ENCODE data around the gene TBC1D14. TPM values are rescaled to one million over a fixed set of nuclear protein-coding genes. Genes with fewer than 3 reads are reported as not detected.

Gene TBC1D14
- total RNA-seq, 2 experiments from 2014 or later: 37.1 to 37.3 TPM

DNA sequence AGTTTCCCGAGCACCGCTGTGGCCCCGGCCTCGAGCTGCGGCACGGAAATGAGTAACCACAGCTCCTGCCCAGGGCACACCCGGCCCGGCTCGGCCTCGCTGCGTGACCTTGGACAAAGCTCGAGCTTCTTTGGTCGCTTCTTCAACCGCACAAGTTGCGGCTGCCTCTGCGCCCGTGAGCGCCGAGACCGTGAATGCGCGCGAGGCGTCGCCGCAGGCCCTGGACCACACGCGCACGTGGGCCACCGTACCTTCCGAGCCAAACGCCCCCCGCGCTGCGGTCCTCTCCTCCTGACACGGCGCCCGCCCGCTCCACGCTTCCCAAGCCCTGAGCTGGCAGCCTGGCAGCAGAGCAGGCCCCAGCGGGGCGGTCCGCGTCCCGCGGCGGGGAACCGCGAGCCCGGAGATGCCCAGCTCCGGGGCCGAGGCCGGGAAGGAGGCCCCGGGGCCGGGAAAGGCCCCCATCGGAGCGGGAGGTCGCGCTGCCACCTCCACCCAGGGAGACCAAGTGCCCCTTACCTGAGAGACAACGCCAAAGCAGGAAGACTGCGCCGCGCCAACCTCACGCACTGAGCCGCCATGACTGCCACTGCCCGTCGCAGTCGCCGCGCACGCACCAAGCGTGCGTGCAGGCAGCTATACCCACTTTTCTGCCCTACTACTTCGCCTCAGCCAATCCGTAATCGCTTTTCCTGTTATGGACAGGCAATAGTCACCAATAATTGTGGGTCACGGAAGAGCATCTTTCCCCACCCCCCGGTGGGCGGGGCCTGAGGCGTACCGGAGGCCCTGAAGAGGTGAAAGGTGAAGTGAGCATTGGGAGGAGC, 158.0 kb downstream of the TBC1D14 start, which contains the start of gene GRPEL1:
Gene GRPEL1, minus strand, starts transcription at position 613 of the 827 bp plus-strand sequence. Its CDS starts 32 bp downstream, at position 581.
- ChIA-PET POLR2A (interaction anchor here (0.6 to 7.5 kb wide), 21 partner anchors 8 to 427 kb away, joined by 3 to 106 read pairs (median 7); partner anchors contain the start of genes BLOC1S4, MRFAP1, TADA2B and TBC1D14), CTCF (interaction anchor here (0.6 to 7.4 kb wide), 11 partner anchors 13 to 358 kb away, joined by 3 to 176 read pairs (median 11); partner anchors contain the start of genes BLOC1S4, MRFAP1L1 and TADA2B)
- Mint-ChIP-seq H3K27ac (peak within 1 kb of the TSS; percentile 87), H3K4me1 (ENCODE audit: low read depth) (peaks cover 47% of the 10 kb centered on the region), H3K4me3 (peak within 1 kb of the TSS; percentile 95), H3K9me3 (no peaks in the 10 kb centered on the region), H3K36me3 (peaks cover 30% of the 10 kb centered on the region), H3K27me3 (peaks cover 2% of the 10 kb centered on the region)
- peak; percentile 100 for DNase-seq
- intact Hi-C loops (cut with micrococcal nuclease): loop anchor here (1.0 to 10.0 kb wide), 9 partner anchors 24 to 907 kb away; partner anchors contain the start of genes BLOC1S4, MRFAP1, TADA2B and TBC1D14

DNA sequence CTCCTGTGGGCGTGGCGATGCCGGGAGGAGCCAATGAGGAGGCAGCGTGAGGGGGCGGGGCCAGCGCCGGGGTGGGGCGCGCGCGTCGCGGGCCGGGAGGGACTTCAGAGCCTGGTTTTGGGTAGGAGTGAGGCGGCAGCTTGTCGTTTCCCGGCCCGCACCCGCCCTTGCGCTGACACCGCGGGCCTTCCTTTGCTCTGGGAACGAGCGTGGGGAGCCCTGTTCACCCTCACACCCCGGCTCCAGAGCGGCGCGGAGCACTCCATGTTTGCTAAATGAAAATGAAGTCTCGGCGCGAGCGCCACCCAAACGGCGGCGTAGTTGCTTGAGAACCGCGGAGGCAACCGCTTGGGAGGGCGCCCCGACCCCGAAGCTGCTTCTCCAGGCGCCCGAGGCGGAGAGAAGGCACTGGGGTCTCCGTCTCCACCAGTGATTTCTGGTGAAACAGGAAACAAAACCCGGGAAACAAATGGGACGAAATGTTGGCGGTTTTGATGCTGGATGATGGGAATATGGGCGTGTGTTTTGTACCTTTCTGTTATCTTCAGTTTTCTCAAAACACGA, 158.7 kb downstream of the TBC1D14 start:
- peaks cover 47% of the 10 kb centered on the region for H3K4me1 Mint-ChIP-seq (ENCODE audit: low read depth)

DNA sequence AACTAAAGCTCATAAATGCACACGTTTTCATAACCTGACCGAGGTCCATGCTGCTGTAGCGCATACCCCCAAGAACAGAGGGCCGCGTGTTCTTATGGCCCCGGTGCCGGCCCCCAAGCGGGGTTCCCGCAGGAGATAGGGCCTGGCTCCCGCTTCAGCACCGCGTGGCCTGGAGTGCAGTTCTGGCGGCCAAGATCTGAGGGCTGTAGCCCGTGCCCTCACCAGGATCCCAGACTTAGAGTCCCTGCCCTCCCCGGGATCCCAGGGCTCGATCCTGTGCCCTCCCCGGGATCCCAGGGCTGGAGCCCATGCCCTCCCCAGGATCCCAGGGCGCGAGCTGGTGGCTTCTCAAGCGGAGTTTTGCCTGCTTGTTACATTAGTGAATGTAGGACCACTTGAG, 159.3 kb downstream of the TBC1D14 start:
- intact Hi-C loops (cut with micrococcal nuclease): loop anchor here (1.0 to 10.0 kb wide), 9 partner anchors 26 to 906 kb away; partner anchors contain the start of genes BLOC1S4, MRFAP1, TADA2B and TBC1D14
- CTCF ChIA-PET: interaction anchor here (0.7 to 7.4 kb wide), 15 partner anchors 13 to 394 kb away, joined by 3 to 176 read pairs (median 7); partner anchors contain the start of genes BLOC1S4 and TADA2B

More for the DNA sequence above, 158.7 kb downstream of the TBC1D14 start:
- intact Hi-C loops (cut with micrococcal nuclease): loop anchor here (1.0 to 10.0 kb wide), 9 partner anchors 25 to 906 kb away; partner anchors contain the start of genes BLOC1S4, MRFAP1, TADA2B and TBC1D14
- ChIA-PET CTCF (interaction anchor here (0.6 to 7.4 kb wide), 12 partner anchors 13 to 359 kb away, joined by 3 to 176 read pairs (median 9); partner anchors contain the start of genes BLOC1S4, MRFAP1L1 and TADA2B), POLR2A (interaction anchor here (0.6 to 7.5 kb wide), 16 partner anchors 9 to 428 kb away, joined by 3 to 106 read pairs (median 8); partner anchors contain the start of genes BLOC1S4, MRFAP1, TADA2B and TBC1D14)
- Mint-ChIP-seq H3K4me3 (peak overlapping the region; percentile 95), H3K27ac (peak overlapping the region; percentile 87), H3K36me3 (peaks cover 23% of the 10 kb centered on the region), H3K27me3 (peaks cover 2% of the 10 kb centered on the region), H3K9me3 (no peaks in the 10 kb centered on the region)
- DNase-seq: no peak

DNA sequence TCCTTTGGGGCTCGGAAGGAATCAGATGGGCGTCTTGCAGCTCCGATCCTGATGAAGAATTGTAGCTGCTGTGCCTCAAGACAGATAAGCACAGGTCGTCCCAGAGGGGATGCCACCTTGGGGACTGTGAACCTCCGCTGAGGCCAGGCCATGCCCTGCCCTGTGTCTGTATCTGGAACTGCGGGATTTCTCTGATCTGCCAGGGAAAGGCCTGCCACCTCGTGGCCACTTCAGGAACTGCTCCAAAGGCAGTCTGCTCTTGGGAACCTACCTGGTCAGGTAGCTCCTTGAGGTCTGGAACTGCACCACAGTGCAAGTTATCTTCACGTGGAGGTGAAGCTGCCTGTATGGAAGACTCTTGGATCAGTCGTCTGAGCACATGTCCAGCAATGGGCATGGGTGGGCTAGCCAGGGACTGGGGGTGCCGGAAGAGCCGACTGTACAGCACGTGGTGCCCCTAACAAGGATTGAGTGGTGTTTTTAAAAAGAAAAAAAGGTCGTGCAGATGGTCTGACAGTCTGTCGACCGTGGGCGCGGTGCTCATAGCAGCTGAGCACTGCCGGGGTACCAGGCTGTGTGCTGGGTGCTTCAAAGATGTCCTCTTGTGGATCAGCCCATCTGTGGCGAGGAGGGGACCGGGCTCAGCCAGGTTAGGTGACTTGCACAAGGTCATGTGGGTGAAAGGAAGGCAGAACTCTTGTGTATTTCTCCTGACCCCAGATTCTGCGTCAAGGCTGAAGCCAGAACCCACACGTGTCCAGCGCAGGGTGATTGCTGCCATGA, 161.3 kb downstream of the TBC1D14 start:
- DNase-seq: peak; percentile 91
- H3K27ac Mint-ChIP-seq: no peak overlapping the region
- H3K4me1 Mint-ChIP-seq (ENCODE audit: low read depth): peaks cover 27% of the 10 kb centered on the region
- peaks cover 2% of the 10 kb centered on the region for H3K27me3 Mint-ChIP-seq
- peaks cover 10% of the 10 kb centered on the region for H3K36me3 Mint-ChIP-seq
- intact Hi-C loops (cut with micrococcal nuclease): loop anchor here (1.0 kb wide), 2 partner anchors 97 to 351 kb away; no protein-coding TSS in a partner anchor
- ChIA-PET POLR2A (interaction anchor here (0.6 to 7.5 kb wide), 4 partner anchors 9 to 178 kb away, joined by 3 to 106 read pairs (median 4); partner anchors contain the start of genes TADA2B and TBC1D14), CTCF (interaction anchor here (0.6 to 7.4 kb wide), 34 partner anchors 9 to 1156 kb away, joined by 3 to 176 read pairs (median 4); partner anchors contain the start of genes BLOC1S4, MRFAP1L1 and TADA2B)
- peak overlapping the region; percentile 28 for H3K4me3 Mint-ChIP-seq
- no peaks in the 10 kb centered on the region for H3K9me3 Mint-ChIP-seq

More for the DNA sequence above, 159.3 kb downstream of the TBC1D14 start:
- POLR2A ChIA-PET: interaction anchor here (1.6 to 7.5 kb wide), 7 partner anchors 13 to 395 kb away, joined by 7 to 106 read pairs (median 10); partner anchors contain the start of genes BLOC1S4, TADA2B and TBC1D14
- H3K4me3 Mint-ChIP-seq: peak overlapping the region; percentile 95
- peak overlapping the region; percentile 87 for H3K27ac Mint-ChIP-seq
- H3K4me1 Mint-ChIP-seq (ENCODE audit: low read depth): peaks cover 44% of the 10 kb centered on the region
- peaks cover 18% of the 10 kb centered on the region for H3K36me3 Mint-ChIP-seq
- H3K9me3 Mint-ChIP-seq: no peaks in the 10 kb centered on the region
- peaks cover 2% of the 10 kb centered on the region for H3K27me3 Mint-ChIP-seq
- no peak for DNase-seq

DNA sequence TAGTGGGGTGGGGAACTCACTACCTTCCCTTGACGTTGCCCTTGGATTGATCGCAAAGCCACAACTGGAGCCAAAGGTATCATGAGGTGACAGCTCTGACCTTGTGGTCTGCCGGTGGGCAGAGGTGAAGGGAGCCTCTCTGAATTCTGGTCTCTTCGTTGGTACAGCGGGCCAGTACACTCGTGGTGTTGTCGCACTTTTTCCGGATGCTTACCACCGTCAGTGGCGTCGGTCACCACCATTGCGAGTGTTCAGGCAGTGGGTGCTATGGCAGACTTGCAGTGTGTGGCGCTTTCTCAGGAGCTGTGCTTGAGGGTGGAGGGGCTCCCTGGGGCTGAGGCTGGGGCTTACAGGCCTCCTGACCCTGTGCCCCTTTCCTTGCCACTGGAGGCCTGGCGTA, 163.4 kb downstream of the TBC1D14 start:
- intact Hi-C loops (cut with micrococcal nuclease): loop anchor here (1.0 kb wide), 1 partner anchor 29 kb away; no protein-coding TSS in a partner anchor
- Mint-ChIP-seq H3K4me1 (ENCODE audit: low read depth) (peaks cover 14% of the 10 kb centered on the region), H3K27ac (no peak overlapping the region), H3K27me3 (peaks cover 2% of the 10 kb centered on the region), H3K9me3 (no peaks in the 10 kb centered on the region), H3K4me3 (no peak overlapping the region), H3K36me3 (no peaks in the 10 kb centered on the region)
- CTCF ChIA-PET: interaction anchor here (0.9 to 7.3 kb wide), 4 partner anchors 30 to 354 kb away, joined by 3 to 71 read pairs (median 5); partner anchors contain the start of genes BLOC1S4 and TADA2B
- POLR2A ChIA-PET: interaction anchor here (0.6 kb wide), 1 partner anchor 414 kb away, joined by 5 read pairs; no protein-coding TSS in a partner anchor
- DNase-seq: no peak

DNA sequence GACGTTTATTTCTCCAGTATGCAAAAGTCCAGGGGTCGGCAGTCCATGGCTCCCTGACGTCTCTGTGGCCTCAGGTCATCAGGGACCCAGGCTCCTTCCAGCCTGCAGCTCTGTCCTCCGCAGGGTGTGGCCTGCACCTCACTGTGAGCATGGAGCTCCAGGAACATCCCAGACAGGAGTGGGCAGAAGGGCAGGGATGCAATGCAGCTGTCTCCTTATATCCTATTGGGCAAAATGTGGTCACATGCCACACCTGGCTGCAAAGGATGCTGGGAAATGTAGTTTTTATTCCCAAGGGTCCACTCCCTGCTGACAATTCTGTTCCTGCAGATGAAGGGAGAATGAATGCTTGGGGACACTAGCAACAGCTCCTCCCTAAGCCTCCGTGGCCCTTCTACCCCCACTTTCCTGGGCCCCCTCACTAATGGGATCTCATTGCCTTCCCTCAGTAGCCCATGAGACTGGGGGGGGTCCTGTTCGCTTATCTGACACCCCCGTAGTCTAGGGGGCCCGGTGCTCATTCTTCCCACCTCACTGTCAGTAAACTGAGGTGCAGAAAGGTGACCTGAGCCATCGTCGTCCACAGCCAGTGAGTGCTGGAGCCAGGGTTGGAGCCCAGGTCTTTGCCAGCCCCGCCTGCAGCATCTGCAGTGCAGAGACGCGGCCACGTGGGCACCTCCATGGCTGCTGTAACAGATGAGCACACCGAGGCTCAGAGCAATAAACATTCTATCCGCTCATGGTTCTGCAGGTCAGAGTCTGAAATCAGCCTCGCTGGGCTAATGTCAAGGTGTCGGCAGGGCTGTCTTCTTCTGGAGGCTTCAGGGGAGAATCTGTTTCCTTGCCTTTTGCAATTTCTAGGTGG, 164.1 kb downstream of the TBC1D14 start:
- H3K27ac Mint-ChIP-seq: no peak overlapping the region
- intact Hi-C loops (cut with micrococcal nuclease): loop anchor here (1.0 kb wide), 1 partner anchor 29 kb away; no protein-coding TSS in a partner anchor
- H3K27me3 Mint-ChIP-seq: peaks cover 2% of the 10 kb centered on the region
- POLR2A ChIA-PET: interaction anchor here (0.6 kb wide), 1 partner anchor 415 kb away, joined by 5 read pairs; no protein-coding TSS in a partner anchor
- no peaks in the 10 kb centered on the region for H3K36me3 Mint-ChIP-seq
- CTCF ChIA-PET: interaction anchor here (0.9 to 7.3 kb wide), 3 partner anchors 31 to 355 kb away, joined by 4 to 71 read pairs (median 6); partner anchors contain the start of genes BLOC1S4 and TADA2B
- peak; percentile 38 for DNase-seq
- no peak overlapping the region for H3K4me3 Mint-ChIP-seq
- peaks cover 11% of the 10 kb centered on the region for H3K4me1 Mint-ChIP-seq (ENCODE audit: low read depth)
- H3K9me3 Mint-ChIP-seq: no peaks in the 10 kb centered on the region

DNA sequence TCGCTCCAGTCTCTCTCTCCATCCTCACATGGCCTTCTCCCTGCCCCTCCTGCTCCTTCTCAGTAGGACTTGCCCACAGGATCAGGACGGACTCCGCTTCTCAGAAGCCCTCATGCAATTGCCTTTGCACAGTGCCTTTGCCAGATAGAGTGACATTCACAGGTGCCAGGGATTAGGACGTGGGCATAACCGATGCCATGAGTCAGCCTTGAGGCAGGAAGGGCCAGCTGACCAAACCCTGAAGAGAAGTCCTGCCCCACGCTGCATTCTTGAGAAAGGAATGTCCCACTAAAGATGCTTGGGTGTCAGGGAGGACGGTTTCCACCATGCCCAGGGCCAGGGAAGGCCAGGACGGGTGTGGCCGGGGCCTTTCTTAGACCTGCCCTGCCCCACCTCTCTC, 164.8 kb downstream of the TBC1D14 start:
- CTCF ChIA-PET: no interaction called here
- Mint-ChIP-seq H3K4me3 (no peak overlapping the region), H3K9me3 (no peaks in the 10 kb centered on the region), H3K27ac (no peak overlapping the region), H3K36me3 (no peaks in the 10 kb centered on the region), H3K4me1 (ENCODE audit: low read depth) (peaks cover 6% of the 10 kb centered on the region), H3K27me3 (peaks cover 2% of the 10 kb centered on the region)
- intact Hi-C loops (cut with micrococcal nuclease): no loop called here
- POLR2A ChIA-PET: no interaction called here
- DNase-seq: no peak

DNA sequence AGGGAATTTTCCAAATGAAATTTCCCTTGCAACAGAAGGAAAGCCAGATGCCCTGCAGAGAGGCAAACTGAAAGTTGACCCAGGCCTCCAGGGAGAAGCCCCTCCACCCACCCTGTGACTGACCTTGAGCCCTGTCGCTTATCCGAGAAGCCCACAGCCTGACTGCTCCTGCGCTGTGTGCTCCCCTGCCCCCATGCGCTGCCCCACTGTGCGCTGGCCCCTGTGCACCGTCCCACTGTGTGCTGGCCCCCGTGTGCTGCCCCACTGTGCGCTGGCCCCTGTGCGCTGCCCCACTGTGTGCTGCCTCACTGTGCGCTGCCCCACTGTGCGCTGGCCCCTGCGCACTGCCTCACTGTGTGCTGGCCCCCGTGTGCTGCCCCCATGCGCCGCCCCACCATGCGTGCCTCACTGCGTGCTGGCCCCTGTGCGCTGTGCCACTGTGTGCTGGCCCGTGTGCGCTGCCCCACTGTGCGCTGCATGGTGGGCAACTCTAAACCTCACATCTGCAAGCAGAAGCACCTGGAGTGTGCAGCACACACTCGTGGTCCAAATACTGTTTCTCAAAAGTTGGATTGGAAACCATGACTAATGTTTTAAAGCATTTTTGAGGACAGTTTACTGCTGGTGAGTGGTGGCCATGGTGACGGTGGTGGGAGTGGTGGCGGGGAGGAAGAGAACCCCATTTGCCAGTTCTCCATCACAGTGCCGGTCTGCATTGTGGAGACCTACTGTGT, 166.5 kb downstream of the TBC1D14 start:
- no peaks in the 10 kb centered on the region for H3K4me1 Mint-ChIP-seq (ENCODE audit: low read depth)
- CTCF ChIA-PET: no interaction called here
- H3K4me3 Mint-ChIP-seq: no peak overlapping the region
- H3K27ac Mint-ChIP-seq: no peak overlapping the region
- no peaks in the 10 kb centered on the region for H3K27me3 Mint-ChIP-seq
- POLR2A ChIA-PET: no interaction called here
- DNase-seq: peak; percentile 31
- peaks cover 4% of the 10 kb centered on the region for H3K9me3 Mint-ChIP-seq
- no peaks in the 10 kb centered on the region for H3K36me3 Mint-ChIP-seq
- intact Hi-C loops (cut with micrococcal nuclease): no loop called here

DNA sequence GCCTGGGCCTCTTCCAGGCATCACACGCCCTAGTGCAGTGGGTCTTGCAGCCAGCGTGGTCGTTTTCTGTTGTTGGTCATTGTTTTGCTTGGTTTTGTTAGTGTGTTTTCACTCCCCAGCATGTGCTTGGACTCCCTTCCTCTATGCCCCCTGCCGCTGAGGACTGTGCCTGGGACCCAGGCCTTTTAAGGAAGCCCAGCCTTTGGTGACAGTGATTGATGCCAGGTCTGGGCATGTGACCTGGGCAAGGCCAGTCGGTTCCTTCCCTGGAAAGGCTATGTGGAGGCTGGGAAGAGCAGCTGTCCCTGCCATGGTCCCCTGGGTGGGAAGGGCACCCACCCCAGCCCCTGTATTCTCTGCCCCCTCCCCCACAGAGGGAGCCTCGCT, 167.1 kb downstream of the TBC1D14 start:
- H3K4me3 Mint-ChIP-seq: no peak overlapping the region
- DNase-seq: no peak
- no peaks in the 10 kb centered on the region for H3K27me3 Mint-ChIP-seq
- no peaks in the 10 kb centered on the region for H3K4me1 Mint-ChIP-seq (ENCODE audit: low read depth)
- ChIA-PET POLR2A (no interaction called here), CTCF (no interaction called here)
- H3K9me3 Mint-ChIP-seq: peaks cover 4% of the 10 kb centered on the region
- no peak overlapping the region for H3K27ac Mint-ChIP-seq
- intact Hi-C loops (cut with micrococcal nuclease): no loop called here
- H3K36me3 Mint-ChIP-seq: no peaks in the 10 kb centered on the region

DNA sequence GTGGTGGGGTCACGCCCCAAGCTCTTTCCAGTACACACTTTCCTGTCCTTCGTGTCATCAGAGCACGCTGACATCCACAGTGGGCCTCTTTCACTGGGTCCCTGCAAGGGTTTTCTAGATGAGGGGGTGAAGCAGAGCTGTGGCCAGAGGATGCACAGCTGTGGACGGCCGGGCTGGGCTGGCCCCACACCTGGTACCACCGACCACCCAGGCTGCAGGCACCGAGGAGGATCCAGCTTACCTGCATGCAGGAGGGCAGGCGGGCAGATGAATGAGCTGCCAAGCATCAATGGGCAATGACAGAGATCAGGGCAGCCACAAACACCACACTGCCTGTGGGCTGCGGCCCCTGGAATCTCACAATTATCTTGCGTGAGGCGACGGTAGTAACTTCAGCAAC, 167.7 kb downstream of the TBC1D14 start:
- H3K4me3 Mint-ChIP-seq: no peak overlapping the region
- POLR2A ChIA-PET: no interaction called here
- CTCF ChIA-PET: no interaction called here
- no peak for DNase-seq
- intact Hi-C loops (cut with micrococcal nuclease): no loop called here
- H3K9me3 Mint-ChIP-seq: peaks cover 4% of the 10 kb centered on the region
- no peaks in the 10 kb centered on the region for H3K4me1 Mint-ChIP-seq (ENCODE audit: low read depth)
- H3K36me3 Mint-ChIP-seq: no peaks in the 10 kb centered on the region
- no peak overlapping the region for H3K27ac Mint-ChIP-seq
- peaks cover 2% of the 10 kb centered on the region for H3K27me3 Mint-ChIP-seq

All from activated CD4-positive, alpha-beta memory T cell treated with anti-CD3 and anti-CD28 coated beads for 36 hours (primary cell).